DOHH2 (cell line): ENCODE data around the gene H2AZ2.

ENCODE experiments used
- CTCF ChIP-seq: fragments of 200-600 bp; sonication (generic); IDR thresholded peaks from one replicate; pipeline ENCODE4 v1.5.1; 2014; ENCODE audit warnings: antibody characterized with exemption, mild to moderate bottlenecking, low read depth, low read length; ENCODE audit not compliant: poor library complexity, severe bottlenecking
- EZH2phosphoT487 ChIP-seq: fragments of 200-600 bp; sonication (generic); IDR thresholded peaks from 2 replicates; pipeline ENCODE4 v1.6.1; 2017; ENCODE audit warnings: borderline replicate concordance, mild to moderate bottlenecking, antibody characterized with exemption, low read length, moderate library complexity, mixed read lengths

- TF ChIP-seq EZH2phosphoT487 (no peak), CTCF (no peak)
These were observed 36.8 kb downstream of the H2AZ2 start for GRCh38 chr7:44811093-44811492.
